Skeletal muscle satellite cell (primary cell): ENCODE measurements around the gene ZNF618.

Experiments
- H3K27me3 ChIP-seq: 2 replicates; pipeline ENCODE4 v1.7.0; 2013; ENCODE audit warnings: low read length; ENCODE audit not compliant: control insufficient read depth, insufficient read depth
- H3K36me3 ChIP-seq: 2 replicates; pipeline ENCODE4 v1.7.0; 2013; ENCODE audit warnings: mild to moderate bottlenecking, control low read depth, low read length; ENCODE audit not compliant: insufficient read depth
- H3K4me1 ChIP-seq: 2 replicates; pipeline ENCODE4 v1.7.0; 2013; ENCODE audit warnings: low read length; ENCODE audit not compliant: control insufficient read depth, insufficient read depth
- H3K4me2 ChIP-seq: 2 replicates; pipeline ENCODE4 v1.7.0; 2013; ENCODE audit warnings: mild to moderate bottlenecking, low read length
- H3K4me3 ChIP-seq: 2 replicates; pipeline ENCODE4 v1.7.0; 2013; ENCODE audit warnings: low read length
- H3K9ac ChIP-seq: 2 replicates; pipeline ENCODE4 v1.7.0; 2013; ENCODE audit warnings: mild to moderate bottlenecking, low read depth, low read length, moderate library complexity
- H3K9me3 ChIP-seq: replicated peaks from 2 replicates; pipeline ENCODE4 v1.7.0; 2013; ENCODE audit warnings: mild to moderate bottlenecking, control low read depth, low read length

Gene ZNF618

DNA sequence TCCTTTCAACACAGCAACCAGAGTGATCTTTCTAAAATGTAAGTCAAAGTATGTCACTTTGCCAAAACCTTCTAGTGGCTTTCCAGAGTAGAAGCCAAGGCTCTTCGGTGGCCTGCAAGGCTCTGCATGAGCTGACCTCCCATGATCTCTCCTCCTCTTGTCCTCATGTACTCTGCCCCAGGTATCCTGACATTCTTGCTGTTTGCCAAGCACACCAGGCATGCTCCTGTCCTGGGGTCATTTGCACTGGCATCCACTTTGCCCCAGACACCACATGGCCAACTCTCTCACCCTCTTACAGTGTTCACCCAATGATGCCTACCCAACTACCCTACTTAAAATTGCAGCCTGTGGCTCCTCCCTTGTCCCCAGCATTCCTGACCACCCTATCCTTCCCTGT lies 86.3 kb downstream of the ZNF618 start:
- H3K9ac ChIP-seq: no peak overlapping the region
- no peak overlapping the region for H3K4me2 ChIP-seq
- H3K4me3 ChIP-seq: no peak overlapping the region

DNA sequence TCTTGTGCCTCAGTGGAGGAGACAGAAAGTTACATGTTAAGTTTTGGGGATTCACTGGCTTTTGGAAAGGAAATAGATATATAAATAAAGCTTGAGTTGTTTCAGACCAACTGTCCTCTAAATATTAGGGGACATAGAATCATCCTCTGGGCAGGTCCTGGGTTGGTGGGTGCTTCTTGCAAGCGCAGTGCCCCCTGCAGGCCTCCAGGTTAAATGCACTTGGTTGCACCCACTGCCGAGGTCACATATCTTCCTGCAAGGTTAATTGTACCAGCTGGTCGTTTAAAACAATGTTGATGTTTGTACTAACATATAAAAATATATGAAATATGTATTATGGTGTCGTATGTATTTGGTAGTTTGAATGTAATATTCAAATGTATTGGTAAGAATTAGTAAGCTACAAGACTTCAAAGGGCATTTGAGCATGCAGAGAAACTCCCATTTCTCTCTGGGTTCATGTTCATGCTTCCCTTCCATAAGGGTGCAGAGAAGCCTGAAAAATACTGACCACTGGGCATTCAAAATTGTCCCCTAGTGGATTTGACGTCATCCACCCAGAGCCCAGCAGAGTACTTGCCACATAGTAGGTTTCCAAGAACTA lies 87.0 kb downstream of the ZNF618 start:
- peaks cover 4% of the 10 kb centered on the region for H3K36me3 ChIP-seq
- no peaks in the 10 kb centered on the region for H3K9me3 ChIP-seq
- H3K27me3 ChIP-seq: no peaks in the 10 kb centered on the region
- H3K4me2 ChIP-seq: no peak overlapping the region
- H3K4me3 ChIP-seq: no peak overlapping the region
- H3K9ac ChIP-seq: no peak overlapping the region
- peaks cover 7% of the 10 kb centered on the region for H3K4me1 ChIP-seq

More for the DNA sequence above, 86.3 kb downstream of the ZNF618 start:
- no peaks in the 10 kb centered on the region for H3K9me3 ChIP-seq
- peaks cover 4% of the 10 kb centered on the region for H3K36me3 ChIP-seq
- no peaks in the 10 kb centered on the region for H3K27me3 ChIP-seq
- peaks cover 12% of the 10 kb centered on the region for H3K4me1 ChIP-seq

DNA sequence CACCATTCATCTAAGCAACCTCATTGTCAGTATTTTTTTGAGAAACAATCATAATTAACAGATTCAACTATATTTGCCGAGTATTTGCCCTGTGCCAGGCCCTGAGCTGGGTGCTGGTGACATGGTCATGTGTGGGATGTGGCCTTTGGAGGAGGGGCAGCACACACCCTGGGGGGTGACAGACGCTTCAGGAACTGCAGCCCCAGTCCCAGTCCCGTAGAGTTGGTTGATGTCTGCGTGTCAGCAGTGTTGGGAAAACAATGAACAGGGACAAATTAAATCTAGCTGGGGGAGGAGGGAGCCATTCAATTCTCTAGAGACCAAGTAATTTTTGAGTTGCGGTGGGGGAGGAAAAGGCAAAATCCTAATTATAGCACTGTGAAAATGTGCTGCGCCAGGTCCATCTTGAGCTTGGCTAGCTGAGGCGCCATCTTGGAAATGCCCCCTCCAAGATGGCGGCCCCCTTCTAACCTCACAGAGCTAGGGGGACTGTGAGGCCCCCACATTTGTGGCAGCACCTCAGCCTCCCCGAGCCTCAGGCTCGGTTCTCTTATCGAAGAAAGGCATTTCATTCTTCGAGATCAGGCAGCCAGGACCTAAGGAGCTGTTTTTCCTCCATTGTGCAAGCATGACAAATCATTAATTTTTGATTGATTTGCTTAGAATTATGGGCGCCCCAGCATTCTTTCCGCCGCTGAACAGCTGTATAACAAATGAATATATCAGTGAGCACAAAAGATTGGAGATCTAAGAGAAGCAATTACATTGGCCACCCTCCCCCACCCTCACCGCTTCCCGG lies 87.8 kb downstream of the ZNF618 start:
- H3K4me1 ChIP-seq: no peaks in the 10 kb centered on the region
- H3K4me2 ChIP-seq: no peak overlapping the region
- H3K4me3 ChIP-seq: no peak overlapping the region
- H3K9me3 ChIP-seq: no peaks in the 10 kb centered on the region
- peaks cover 4% of the 10 kb centered on the region for H3K36me3 ChIP-seq
- no peak overlapping the region for H3K9ac ChIP-seq
- H3K27me3 ChIP-seq: no peaks in the 10 kb centered on the region

DNA sequence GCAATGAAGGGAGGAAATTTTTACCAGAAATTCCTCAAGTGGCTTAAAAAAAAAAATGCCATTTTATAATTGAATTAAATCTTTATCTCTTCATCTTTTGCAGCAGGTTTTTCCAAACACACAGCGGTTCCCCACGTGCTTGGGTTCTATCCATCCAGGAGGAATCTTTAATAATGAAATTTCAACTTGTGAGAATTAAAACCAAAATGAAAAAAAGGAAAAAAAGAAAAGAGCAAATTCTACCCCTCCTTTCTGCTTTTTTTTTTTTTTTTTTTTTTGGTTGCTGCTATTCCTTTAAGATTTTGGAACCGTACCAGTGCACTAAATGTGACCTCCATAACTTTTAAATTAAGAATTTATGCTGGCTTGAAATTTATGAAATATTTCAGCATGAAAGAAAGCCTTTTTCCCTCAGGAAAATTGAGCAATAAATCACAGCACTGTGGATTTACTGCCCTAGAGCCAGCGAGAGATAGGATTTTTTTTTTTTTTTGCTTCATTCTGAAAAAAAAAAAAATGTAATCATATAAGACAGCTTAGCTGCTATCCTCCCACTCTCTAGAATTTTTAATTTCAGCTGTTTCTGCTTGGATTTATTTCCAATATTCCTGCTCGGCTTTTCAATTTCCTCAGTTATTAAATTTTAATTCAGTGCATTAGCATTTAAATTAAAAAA lies 88.5 kb downstream of the ZNF618 start:
- H3K9me3 ChIP-seq: no peaks in the 10 kb centered on the region
- H3K9ac ChIP-seq: no peak overlapping the region
- H3K4me2 ChIP-seq: no peak overlapping the region
- H3K27me3 ChIP-seq: no peaks in the 10 kb centered on the region
- H3K4me3 ChIP-seq: no peak overlapping the region
- peaks cover 4% of the 10 kb centered on the region for H3K36me3 ChIP-seq
- H3K4me1 ChIP-seq: no peaks in the 10 kb centered on the region

DNA sequence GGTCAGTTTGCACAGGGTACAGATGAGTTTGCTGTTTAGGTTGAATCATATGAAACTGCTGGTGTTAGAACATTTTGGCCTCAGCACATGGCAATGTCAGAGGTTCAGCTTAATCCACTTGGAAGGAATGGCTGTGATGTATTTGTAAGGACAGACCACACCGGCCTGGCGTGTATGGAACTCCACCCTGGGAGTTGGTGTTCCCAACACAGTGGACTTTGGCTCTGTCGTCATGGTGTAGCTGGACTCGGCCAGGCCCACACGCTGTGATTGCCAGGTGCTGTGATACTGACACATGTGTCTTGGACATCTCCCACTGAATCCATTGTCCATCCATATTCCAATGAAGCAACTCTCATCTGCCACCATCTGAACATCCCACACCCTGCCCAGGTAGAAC lies 90.3 kb downstream of the ZNF618 start:
- Histone ChIP-seq H3K36me3 (peaks cover 4% of the 10 kb centered on the region), H3K4me3 (no peak overlapping the region), H3K4me1 (no peaks in the 10 kb centered on the region), H3K9ac (no peak overlapping the region), H3K4me2 (no peak overlapping the region), H3K9me3 (no peaks in the 10 kb centered on the region), H3K27me3 (no peaks in the 10 kb centered on the region)

DNA sequence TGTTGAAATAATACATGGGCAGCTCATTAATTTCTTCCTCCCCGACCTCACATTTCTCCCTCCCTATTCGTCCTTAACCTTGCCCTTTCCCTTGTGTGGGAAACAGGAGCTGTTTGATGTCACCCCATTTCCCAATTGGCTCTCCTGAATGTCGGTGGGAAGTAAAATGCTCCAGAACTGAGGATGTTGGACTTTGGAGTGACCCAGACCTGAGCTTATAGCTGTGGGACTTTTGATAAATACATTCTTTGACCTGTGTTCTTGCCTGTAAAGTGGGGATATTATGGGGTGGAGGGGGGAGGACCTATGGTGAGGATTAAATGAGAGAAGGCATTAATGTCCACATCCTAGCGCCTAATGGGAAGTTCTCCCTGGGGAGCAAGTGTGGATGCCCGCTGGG lies 91.3 kb downstream of the ZNF618 start:
- no peak overlapping the region for H3K4me2 ChIP-seq
- H3K9ac ChIP-seq: no peak overlapping the region
- H3K4me3 ChIP-seq: no peak overlapping the region
- no peaks in the 10 kb centered on the region for H3K9me3 ChIP-seq
- H3K4me1 ChIP-seq: no peaks in the 10 kb centered on the region
- peaks cover 4% of the 10 kb centered on the region for H3K36me3 ChIP-seq
- H3K27me3 ChIP-seq: no peaks in the 10 kb centered on the region

DNA sequence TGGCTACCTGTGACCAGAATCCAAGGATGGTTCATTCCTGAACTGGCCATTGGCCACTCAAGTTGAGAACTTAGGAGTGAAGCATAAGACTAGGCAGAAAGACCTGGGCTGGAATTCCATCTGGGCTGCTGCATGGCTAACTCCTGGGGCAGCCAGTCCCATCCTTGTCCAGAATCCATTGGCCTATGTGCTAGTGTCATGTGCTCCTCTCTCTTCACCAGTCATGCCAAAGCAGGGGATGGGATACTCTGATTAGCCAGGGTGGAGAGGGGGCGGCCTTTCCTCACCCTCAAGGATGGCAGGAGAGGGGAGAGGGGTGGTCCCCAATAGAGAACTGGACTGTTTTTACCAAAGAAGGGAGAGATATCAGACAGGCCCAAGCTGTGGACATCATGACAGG lies 93.2 kb downstream of the ZNF618 start:
- H3K9me3 ChIP-seq: no peaks in the 10 kb centered on the region
- H3K4me3 ChIP-seq: no peak overlapping the region
- no peak overlapping the region for H3K4me2 ChIP-seq
- H3K4me1 ChIP-seq: peaks cover 14% of the 10 kb centered on the region
- no peaks in the 10 kb centered on the region for H3K27me3 ChIP-seq
- H3K36me3 ChIP-seq: peaks cover 4% of the 10 kb centered on the region
- no peak overlapping the region for H3K9ac ChIP-seq

DNA sequence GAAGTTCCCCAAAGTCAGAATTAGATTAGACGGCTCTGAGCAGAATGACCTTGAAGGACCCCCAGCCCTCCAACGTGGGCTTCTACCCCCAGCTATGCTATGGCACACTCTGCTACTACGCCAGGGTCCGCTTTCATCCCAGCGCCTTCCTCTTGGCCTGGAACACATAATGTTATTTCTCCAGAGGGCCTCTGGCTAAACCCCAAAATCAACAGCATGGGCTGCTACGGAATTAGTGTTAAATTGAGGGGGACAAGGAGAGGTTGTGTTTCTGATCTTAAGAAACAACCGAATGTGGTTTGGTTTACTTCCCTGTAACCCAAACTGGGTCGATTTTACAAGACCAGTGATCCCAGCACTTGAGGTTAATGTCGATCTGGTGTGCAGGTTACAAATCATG lies 97.1 kb downstream of the ZNF618 start:
- Histone ChIP-seq H3K4me2 (no peak overlapping the region), H3K27me3 (no peaks in the 10 kb centered on the region), H3K9me3 (no peaks in the 10 kb centered on the region), H3K9ac (no peak overlapping the region), H3K4me1 (peaks cover 16% of the 10 kb centered on the region), H3K4me3 (no peak overlapping the region), H3K36me3 (no peaks in the 10 kb centered on the region)

DNA sequence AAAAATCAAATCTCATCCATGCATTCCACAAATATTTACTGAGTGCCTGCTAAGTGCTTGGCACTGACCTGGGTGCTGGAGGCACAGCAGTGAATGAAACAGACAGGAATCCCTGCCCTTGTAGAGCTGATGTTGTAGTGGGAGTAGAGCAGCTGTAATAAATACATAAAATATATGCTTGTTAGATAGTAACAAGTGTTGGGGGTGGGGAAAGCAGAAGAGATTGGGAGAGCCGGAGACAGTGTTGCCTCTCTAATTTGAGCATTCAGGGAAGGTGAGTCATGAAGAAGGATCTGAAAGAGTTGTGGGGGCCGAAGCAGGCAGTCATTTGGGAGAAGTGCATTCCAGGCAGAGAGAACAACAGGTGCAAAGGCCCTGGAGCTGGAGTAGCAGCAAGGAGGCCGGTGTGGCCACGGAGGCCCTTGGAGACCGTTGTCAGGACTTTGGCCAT lies 97.9 kb downstream of the ZNF618 start:
- Histone ChIP-seq H3K27me3 (no peaks in the 10 kb centered on the region), H3K4me2 (peak overlapping the region; percentile 17), H3K4me3 (no peak overlapping the region), H3K4me1 (peaks cover 19% of the 10 kb centered on the region), H3K9ac (no peak overlapping the region), H3K9me3 (no peaks in the 10 kb centered on the region), H3K36me3 (no peaks in the 10 kb centered on the region)

DNA sequence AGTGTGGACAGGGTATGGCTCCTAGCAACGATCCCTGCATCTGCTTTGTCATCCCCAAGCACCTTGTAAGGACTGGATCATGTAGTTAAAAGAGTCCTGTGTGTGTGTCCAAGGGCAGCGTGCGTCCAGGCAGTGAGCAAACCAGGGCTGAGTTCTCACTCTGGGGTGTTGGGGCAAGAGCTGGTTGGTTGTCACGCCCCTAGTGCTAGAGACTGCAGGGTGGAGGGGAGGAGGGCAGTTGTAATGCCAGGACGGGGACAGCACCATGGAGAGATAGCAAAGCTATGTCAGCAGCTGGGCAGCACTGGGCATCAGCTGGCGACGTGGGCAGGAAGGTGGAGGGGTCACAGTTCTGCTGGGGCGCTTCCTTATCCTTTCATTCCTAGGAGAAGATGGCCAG lies 100.8 kb downstream of the ZNF618 start:
- no peaks in the 10 kb centered on the region for H3K36me3 ChIP-seq
- no peak overlapping the region for H3K4me3 ChIP-seq
- no peaks in the 10 kb centered on the region for H3K27me3 ChIP-seq
- H3K4me1 ChIP-seq: peaks cover 25% of the 10 kb centered on the region
- H3K9ac ChIP-seq: no peak overlapping the region
- H3K9me3 ChIP-seq: no peaks in the 10 kb centered on the region
- H3K4me2 ChIP-seq: no peak overlapping the region

DNA sequence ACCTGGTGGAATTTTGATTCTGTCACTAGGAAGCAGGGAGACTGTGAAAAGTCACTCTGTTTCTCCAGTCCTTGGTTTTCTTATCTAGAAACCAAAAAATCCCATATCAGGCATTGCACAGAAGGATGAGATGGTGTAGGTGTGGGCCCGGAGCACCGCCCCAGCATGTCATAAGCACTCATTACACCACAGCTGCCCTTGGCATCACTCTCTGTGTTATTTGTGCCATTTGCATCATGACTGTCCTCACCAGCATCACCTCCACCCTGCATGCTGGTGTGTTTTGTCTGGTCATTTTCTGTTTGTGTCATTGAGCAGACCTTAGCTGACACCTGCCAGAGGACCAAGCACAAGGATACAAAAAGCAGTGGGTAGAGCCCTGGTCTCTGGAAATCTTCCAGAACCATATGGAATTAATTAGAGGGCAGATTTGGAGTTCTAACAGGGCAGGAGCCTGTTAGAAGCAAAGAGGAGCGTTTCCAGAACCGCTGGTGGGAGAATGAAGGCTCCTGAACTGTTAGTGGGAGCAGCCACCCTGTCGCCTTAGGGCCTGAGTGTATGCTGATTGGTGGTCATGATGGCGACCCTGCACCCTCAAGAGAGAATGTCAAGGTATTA lies 102.7 kb downstream of the ZNF618 start:
- Histone ChIP-seq H3K36me3 (no peaks in the 10 kb centered on the region), H3K9me3 (no peaks in the 10 kb centered on the region), H3K4me1 (peaks cover 16% of the 10 kb centered on the region), H3K9ac (no peak overlapping the region), H3K4me3 (no peak overlapping the region), H3K27me3 (no peaks in the 10 kb centered on the region), H3K4me2 (no peak overlapping the region)
